Stomach (tissue), 9 donors: ENCODE measurements around the gene RASA4. TPM values are rescaled to one million over a fixed set of nuclear protein-coding genes. Genes with fewer than 3 reads are reported as not detected.
"Not testable (repeated sequence)": the region's sequence is repeated elsewhere in the genome, so short reads cannot be mapped to it uniquely, and the experiment has no call there.

Experiments used
- DNase-seq, 2 donors: peaks; one replicate each; pipeline versions ENCODE4 v3.0.0 to v3.0.0-alpha.2; 2013 to 2019
- H3K27ac ChIP-seq, 5 donors: fragments of 200-600 bp in 4 of 5; sonication (generic) in 4 of 5; one replicate each; pipeline ENCODE4 v1.5.1; 2013 to 2019; ENCODE audit warnings: mild to moderate bottlenecking in 1 of 5, moderate library complexity in 1 of 5
- H3K27me3 ChIP-seq, 3 donors: fragments of 200-600 bp; sonication (generic); one replicate each; pipeline ENCODE4 v1.5.1; 2017 to 2019; ENCODE audit warnings: mixed run types in 1 of 3
- H3K36me3 ChIP-seq, 4 donors: fragments of 200-600 bp; sonication (generic); 1 replicate in 3 of 4; 2 replicates in 1 of 4; pipeline ENCODE4 v1.5.1; 2016 to 2019
- H3K4me1 ChIP-seq, 4 donors: fragments of 200-600 bp; sonication (generic); one replicate each; pipeline ENCODE4 v1.5.1; 2016 to 2019
- H3K4me3 ChIP-seq, 4 donors: fragments of 200-600 bp; sonication (generic) in 3 of 4; one replicate each; pipeline ENCODE4 v1.5.1; 2016 to 2019; ENCODE audit warnings: mild to moderate bottlenecking in 1 of 4
- H3K9me3 ChIP-seq, 4 donors: fragments of 200-600 bp; sonication (generic); one replicate each; pipeline ENCODE4 v1.5.1; 2016 to 2019
- WGBS, 5 donors: extraction: QIAGEN DNeasy Blood & Tissue Kit in 3 of 5; methylation state at CpG; one replicate each; pipeline versions ENCODE4 v1.1.5 to v1.1.7; 2013 to 2018; 5-methylcytosine and 5-hydroxymethylcytosine counted together
- intact Hi-C: fragments of 100-400 bp; cut with DNase I; formaldehyde crosslinking; loops from one replicate; pipeline ENCODE4 v1.15.1; 2023; ENCODE audit warnings: low total_unique reads
- polyA plus RNA-seq, 3 donors: library from polyadenylated mRNA; stranded (reverse); fragments of 200-250 nt; gene quantifications; one replicate each; pipeline ENCODE4 v1.2.3, GENCODE V29; 2013
- small RNA-seq, 4 donors: library from RNA; depleted of rRNA; stranded (forward); fragments of <200 nt; gene quantifications; one replicate each; pipeline ENCODE3, GENCODE V24; 2016
- total RNA-seq, 5 donors: library from RNA; depleted of rRNA; stranded (reverse); fragments of >200 nt; gene quantifications; one replicate each; pipeline versions ENCODE4 v1.1.0 to v1.2.3, GENCODE V29; 2014 to 2016
- donor health status: healthy with polysubstance abuse.
- donor health status: Bipolar disorder and iron deficiency.
- donor health status: healthy.

Gene RASA4
- total and polyA plus RNA-seq, 8 donors: 7.6 to 57.2 (median 16.8) TPM

- H3K9me3 ChIP-seq, DNase-seq, H3K27ac ChIP-seq, H3K36me3 ChIP-seq, H3K4me3 ChIP-seq, H3K27me3 ChIP-seq, intact Hi-C loops, H3K4me1 ChIP-seq: not testable (repeated sequence)
- WGBS, 5 donors: 94 to 100% (median 96%) methylated on average over 4 of the region's 8 CpGs; no CpG with 5 or more reads in 2 of the 5 donors
Measured at GRCh38 chr7:102542083-102542482, 74.5 kb downstream of the RASA4 start.

GRCh38 chr7:102540604-102541003 lies 76.0 kb downstream of the RASA4 start:
- intact Hi-C loops, H3K4me1 ChIP-seq, H3K9me3 ChIP-seq, H3K27me3 ChIP-seq, H3K36me3 ChIP-seq, H3K27ac ChIP-seq, DNase-seq, H3K4me3 ChIP-seq: not testable (repeated sequence)
- 91 to 98% (median 96%) methylated on average over 4 to 5 of the region's 6 CpGs for WGBS, 5 donors

GRCh38 chr7:102535062-102535615 lies 81.4 kb downstream of the RASA4 start:
- H3K36me3 ChIP-seq, H3K4me1 ChIP-seq, H3K9me3 ChIP-seq, H3K27ac ChIP-seq, intact Hi-C loops, H3K4me3 ChIP-seq, H3K27me3 ChIP-seq: not testable (repeated sequence)
- WGBS, 5 donors: 45 to 82% (median 71%) methylated on average over 1 to 4 of the region's 8 CpGs
- DNase-seq: peak in 1 of 2 donors; percentile 1

GRCh38 chr7:102532127-102532526 lies 84.4 kb downstream of the RASA4 start:
- intact Hi-C loops: not testable (repeated sequence)

GRCh38 chr7:102531583-102531982 lies 85.0 kb downstream of the RASA4 start:
- DNase-seq, H3K36me3 ChIP-seq, intact Hi-C loops, H3K27ac ChIP-seq, H3K4me3 ChIP-seq, H3K9me3 ChIP-seq, H3K27me3 ChIP-seq, H3K4me1 ChIP-seq: not testable (repeated sequence)
- no CpG with 5 or more reads among the region's 7 CpGs for WGBS, 5 donors

More at GRCh38 chr7:102532127-102532526, 84.4 kb downstream of the RASA4 start:
- H3K36me3 ChIP-seq, H3K27ac ChIP-seq, H3K4me1 ChIP-seq, H3K4me3 ChIP-seq, H3K27me3 ChIP-seq, H3K9me3 ChIP-seq, DNase-seq: not testable (repeated sequence)
- WGBS, 5 donors: 90 to 100% (median 96%) methylated on average over 2 of the region's 2 CpGs

GRCh38 chr7:102527822-102528793 lies 88.4 kb downstream of the RASA4 start:
- H3K4me1 ChIP-seq, H3K27ac ChIP-seq, DNase-seq, intact Hi-C loops, H3K9me3 ChIP-seq, H3K36me3 ChIP-seq, H3K4me3 ChIP-seq, H3K27me3 ChIP-seq: not testable (repeated sequence)
- 93 to 100% (median 100%) methylated on average over 1 to 3 of the region's 13 CpGs; no CpG with 5 or more reads in 1 of the 5 donors for WGBS, 5 donors

- H3K27ac ChIP-seq, H3K4me3 ChIP-seq, DNase-seq, intact Hi-C loops, H3K9me3 ChIP-seq, H3K36me3 ChIP-seq, H3K4me1 ChIP-seq, H3K27me3 ChIP-seq: not testable (repeated sequence)
- WGBS, 5 donors: 82 to 86% (median 82%) methylated on average over 1 of the region's 8 CpGs; no CpG with 5 or more reads in 2 of the 5 donors
Measured at GRCh38 chr7:102527182-102527581, 89.4 kb downstream of the RASA4 start.

GRCh38 chr7:102524803-102525202 lies 91.8 kb downstream of the RASA4 start:
- H3K27ac ChIP-seq, H3K9me3 ChIP-seq, H3K4me3 ChIP-seq, H3K27me3 ChIP-seq, intact Hi-C loops, H3K4me1 ChIP-seq, DNase-seq, H3K36me3 ChIP-seq: not testable (repeated sequence)
- 42 to 71% (median 43%) methylated on average over 1 of the region's 2 CpGs; no CpG with 5 or more reads in 2 of the 5 donors for WGBS, 5 donors

Small RNA genes lying within 50 kb of the gene (small RNA-seq; reads per million reads assigned to genes)
- gene UPK3BL1: 0 reads per million in 4 donors

Other genes with a start within 250 kb of the RASA4 start
- 10 to 100 TPM; 23.9 to 92.7 (median 34.0) TPM for gene PRKRIP1, start 220.4 kb downstream of the RASA4 start, total RNA-seq
- 10 to 100 TPM; 23.5 to 29.6 (median 28.7) TPM for gene PRKRIP1, start 220.4 kb downstream of the RASA4 start, polyA plus RNA-seq
- gene ORAI2, start 183.2 kb downstream of the RASA4 start, total RNA-seq: 10 to 100 TPM in 1 of 5 donors, 1 to 10 TPM in 2, under 1 TPM in 1, not detected in 1; 0.58 to 44.3 (median 9.1) TPM
- 1 to 10 TPM; 1.9 to 8.0 (median 5.7) TPM for gene ORAI2, start 183.2 kb downstream of the RASA4 start, polyA plus RNA-seq
- gene ALKBH4, start 151.9 kb downstream of the RASA4 start, total RNA-seq: 10 to 100 TPM in 1 of 5 donors, 1 to 10 TPM in 4; 1.2 to 27.4 (median 7.5) TPM
- gene ALKBH4, start 151.9 kb downstream of the RASA4 start, polyA plus RNA-seq: 1 to 10 TPM; 8.7 to 9.5 (median 9.2) TPM
- gene LRWD1, start 151.8 kb downstream of the RASA4 start, total RNA-seq: 100 to 1,000 TPM in 1 of 5 donors, 10 to 100 TPM in 3, 1 to 10 TPM in 1; 4.5 to 238 (median 14.7) TPM
- 10 to 100 TPM in 2 of 3 donors, 1 to 10 TPM in 1; 9.1 to 12.7 (median 11.4) TPM for gene LRWD1, start 151.8 kb downstream of the RASA4 start, polyA plus RNA-seq
- gene POLR2J, start 137.8 kb downstream of the RASA4 start, total RNA-seq: 1 to 10 TPM; 1.2 to 8.1 (median 5.7) TPM
- 100 to 1,000 TPM; 100 to 152 (median 141) TPM for gene POLR2J, start 137.8 kb downstream of the RASA4 start, polyA plus RNA-seq
- gene RASA4B, start 99.0 kb downstream of the RASA4 start, total RNA-seq: 10 to 100 TPM in 4 of 5 donors, 1 to 10 TPM in 1; 8.6 to 28.6 (median 13.0) TPM
- gene RASA4B, start 99.0 kb downstream of the RASA4 start, polyA plus RNA-seq: 10 to 100 TPM in 2 of 3 donors, 1 to 10 TPM in 1; 9.3 to 35.9 (median 23.2) TPM
- gene UPK3BL2, start 73.1 kb downstream of the RASA4 start, total RNA-seq: 10 to 100 TPM in 3 of 5 donors, under 1 TPM in 1, not detected in 1; 0.89 to 37.3 (median 11.3) TPM
- 10 to 100 TPM in 1 of 3 donors, not detected in 2; 15.5 TPM for gene UPK3BL2, start 73.1 kb downstream of the RASA4 start, polyA plus RNA-seq
- gene SPDYE2, start 65.5 kb downstream of the RASA4 start, total RNA-seq: not detected
- gene SPDYE2, start 65.5 kb downstream of the RASA4 start, polyA plus RNA-seq: not detected
- gene POLR2J3, start 44.2 kb downstream of the RASA4 start, total RNA-seq: 10 to 100 TPM; 13.8 to 84.3 (median 33.8) TPM
- 10 to 100 TPM in 2 of 3 donors, 1 to 10 TPM in 1; 6.9 to 40.8 (median 33.0) TPM for gene POLR2J3, start 44.2 kb downstream of the RASA4 start, polyA plus RNA-seq
- gene UPK3BL1, start 26.0 kb upstream of the RASA4 start, total RNA-seq: 10 to 100 TPM in 3 of 5 donors, 1 to 10 TPM in 2; 5.5 to 28.3 (median 20.4) TPM
- 10 to 100 TPM; 20.2 to 80.7 (median 29.0) TPM for gene UPK3BL1, start 26.0 kb upstream of the RASA4 start, polyA plus RNA-seq
- gene SPDYE2B, start 33.6 kb upstream of the RASA4 start, total RNA-seq: not detected
- not detected for gene SPDYE2B, start 33.6 kb upstream of the RASA4 start, polyA plus RNA-seq
- gene POLR2J2, start 54.9 kb upstream of the RASA4 start, total RNA-seq: 10 to 100 TPM in 2 of 5 donors, 1 to 10 TPM in 2, not detected in 1; 1.3 to 17.4 (median 12.1) TPM
- gene POLR2J2, start 54.9 kb upstream of the RASA4 start, polyA plus RNA-seq: 1 to 10 TPM in 2 of 3 donors, under 1 TPM in 1; 0.46 to 1.8 (median 1.4) TPM
- gene FAM185A, start 132.2 kb upstream of the RASA4 start, total RNA-seq: 10 to 100 TPM in 4 of 5 donors, 1 to 10 TPM in 1; 6.7 to 35.0 (median 15.6) TPM
- gene FAM185A, start 132.2 kb upstream of the RASA4 start, polyA plus RNA-seq: 1 to 10 TPM; 5.3 to 5.7 (median 5.5) TPM